Neural cell (in vitro differentiated cells): Measurements from ENCODE around the gene RFNG. TPM values are rescaled to one million over a fixed set of nuclear protein-coding genes. Genes with fewer than 3 reads are reported as not detected.

ENCODE experiments used
- H2AFZ ChIP-seq: fragments of 200-600, 300-800 bp; sonication (generic), shearing (Covaris generic); 2 replicates; pipeline ENCODE4 v1.6.0; 2014; ENCODE audit warnings: low read depth, mild to moderate bottlenecking, antibody characterized with exemption, low read length, moderate library complexity
- H3F3A ChIP-seq: fragments of 200-600 bp; shearing (Covaris generic); 2 replicates; pipeline ENCODE4 v1.6.1; 2016; ENCODE audit warnings: mild to moderate bottlenecking, moderate library complexity, mixed read lengths, antibody characterized with exemption, low read length; ENCODE audit not compliant: insufficient read depth, poor library complexity, severe bottlenecking
- H3K27ac ChIP-seq: fragments of 200-600, 300-800 bp; sonication (generic), shearing (Covaris generic); 2 replicates; pipeline ENCODE4 v1.5.1; 2014; ENCODE audit warnings: mild to moderate bottlenecking, low read length, moderate library complexity
- H3K27me3 ChIP-seq: fragments of 300-800, 200-600 bp; sonication (generic), shearing (Covaris generic); 2 replicates; pipeline ENCODE4 v1.6.0; 2014; ENCODE audit warnings: mild to moderate bottlenecking, low read depth, low read length, moderate library complexity; ENCODE audit not compliant: insufficient read depth
- H3K36me3 ChIP-seq: fragments of 300-800, 200-600 bp; sonication (generic), shearing (Covaris generic); 2 replicates; pipeline ENCODE4 v1.5.1; 2014; ENCODE audit warnings: mild to moderate bottlenecking, antibody characterized with exemption, low read length, moderate library complexity; ENCODE audit not compliant: insufficient read depth
- H3K4me2 ChIP-seq: fragments of 300-800, 200-600 bp; sonication (generic), shearing (Covaris generic); 2 replicates; pipeline ENCODE4 v1.6.0; 2014; ENCODE audit warnings: mild to moderate bottlenecking, low read length
- H3K4me3 ChIP-seq: fragments of 300-800, 200-600 bp; sonication (generic), shearing (Covaris generic); 2 replicates; pipeline ENCODE4 v1.5.1; 2014; ENCODE audit warnings: mild to moderate bottlenecking, low read length, moderate library complexity
- H3K79me2 ChIP-seq: fragments of 200-600 bp; shearing (Covaris generic); replicated peaks from 2 replicates; pipeline ENCODE4 v1.6.0; 2014; ENCODE audit warnings: mild to moderate bottlenecking, low read length, moderate library complexity; ENCODE audit not compliant: insufficient read depth
- H3K9ac ChIP-seq: fragments of 300-800, 200-600 bp; sonication (generic), shearing (Covaris generic); 2 replicates; pipeline ENCODE4 v1.6.1; 2016; ENCODE audit warnings: mild to moderate bottlenecking, low read length, mixed read lengths
- H3K9me2 ChIP-seq: fragments of 200-600 bp; shearing (Covaris generic); 2 replicates; pipeline ENCODE4 v1.6.1; 2016; ENCODE audit warnings: mild to moderate bottlenecking, low read length, mixed read lengths; ENCODE audit not compliant: insufficient read depth
- H3K9me3 ChIP-seq: fragments of 200-600, 300-800 bp; sonication (generic), shearing (Covaris generic); 2 replicates; pipeline ENCODE4 v1.6.1; 2016; ENCODE audit warnings: mild to moderate bottlenecking, mixed run types, low read length, moderate library complexity, mixed read lengths
- H4K20me1 ChIP-seq: fragments of 200-600 bp; shearing (Covaris generic); 2 replicates; pipeline ENCODE4 v1.6.1; 2016; ENCODE audit warnings: mild to moderate bottlenecking, mixed run types; ENCODE audit not compliant: insufficient read depth
- EP300 ChIP-seq: fragments of 450-650 bp; conservative IDR thresholded peaks from 2 replicates; pipeline ENCODE4 v1.6.1; 2014; ENCODE audit warnings: antibody characterized with exemption, mild to moderate bottlenecking, moderate library complexity; ENCODE audit not compliant: poor library complexity, severe bottlenecking
- EZH2 ChIP-seq: fragments of 200-600, 300-800 bp; shearing (Covaris generic), sonication (generic); IDR thresholded peaks from 2 replicates; pipeline ENCODE4 v1.6.1; 2014; ENCODE audit warnings: antibody characterized with exemption, low read length, borderline replicate concordance, mild to moderate bottlenecking; ENCODE audit not compliant: insufficient read depth, poor library complexity, severe bottlenecking
- MXI1 ChIP-seq: fragments of 450-650 bp; conservative IDR thresholded peaks from 2 replicates; pipeline ENCODE4 v1.6.1; 2014; ENCODE audit warnings: antibody characterized with exemption, mild to moderate bottlenecking; ENCODE audit not compliant: poor library complexity, severe bottlenecking
- POLR2AphosphoS5 ChIP-seq: IDR thresholded peaks from 2 replicates; pipeline ENCODE4 v1.6.1; 2012
- RAD21 ChIP-seq: fragments of 450-650 bp; conservative IDR thresholded peaks from 2 replicates; pipeline ENCODE4 v1.6.1; 2014; ENCODE audit warnings: antibody characterized with exemption, mild to moderate bottlenecking, moderate library complexity
- REST ChIP-seq: IDR thresholded peaks from 2 replicates; pipeline ENCODE4 v1.6.1; 2012; ENCODE audit warnings: borderline replicate concordance
- SMC3 ChIP-seq: fragments of 450-650 bp; conservative IDR thresholded peaks from 2 replicates; pipeline ENCODE4 v1.6.1; 2014; ENCODE audit warnings: antibody characterized with exemption, mild to moderate bottlenecking, moderate library complexity; ENCODE audit not compliant: poor library complexity
- TAF1 ChIP-seq: IDR thresholded peaks from 2 replicates; pipeline ENCODE4 v1.6.1; 2012; ENCODE audit warnings: low read depth
- polyA plus RNA-seq: library from polyadenylated mRNA; depleted of rRNA; stranded (reverse); fragments of >200 nt; gene quantifications from 2 replicates; pipeline ENCODE4 v1.2.3, GENCODE V29; 2014
- TF ChIP-seq, protein P1 (sequence below): fragments of 450-650 bp; IDR thresholded peaks from 2 replicates; pipeline ENCODE4 v1.5.1; 2014; ENCODE audit warnings: antibody characterized with exemption, mild to moderate bottlenecking, moderate library complexity; ENCODE audit not compliant: poor library complexity, severe bottlenecking

The RFNG gene
- polyA plus RNA-seq, 1 donor from 2014 or later: 176 TPM

GRCh38 chr17:82060614-82061013, 9.0 kb upstream of the RFNG start:
- Histone ChIP-seq H2AFZ (no peak overlapping the region), H3K36me3 (no peaks in the 10 kb centered on the region), H4K20me1 (no peaks in the 10 kb centered on the region)

GRCh38 chr17:82060001-82060380, 8.4 kb upstream of the RFNG start:
- Histone ChIP-seq H4K20me1 (no peaks in the 10 kb centered on the region), H3K9me2 (no peaks in the 10 kb centered on the region), H3K36me3 (no peaks in the 10 kb centered on the region), H3K27ac (no peak overlapping the region), H3K9me3 (no peaks in the 10 kb centered on the region), H3K27me3 (no peaks in the 10 kb centered on the region), H3F3A (no peaks in the 10 kb centered on the region), H2AFZ (no peak overlapping the region), H3K79me2 (no peaks in the 10 kb centered on the region), H3K4me3 (no peak overlapping the region), H3K4me2 (no peak overlapping the region), H3K9ac (no peak overlapping the region)
- TF ChIP-seq, protein P1, sequence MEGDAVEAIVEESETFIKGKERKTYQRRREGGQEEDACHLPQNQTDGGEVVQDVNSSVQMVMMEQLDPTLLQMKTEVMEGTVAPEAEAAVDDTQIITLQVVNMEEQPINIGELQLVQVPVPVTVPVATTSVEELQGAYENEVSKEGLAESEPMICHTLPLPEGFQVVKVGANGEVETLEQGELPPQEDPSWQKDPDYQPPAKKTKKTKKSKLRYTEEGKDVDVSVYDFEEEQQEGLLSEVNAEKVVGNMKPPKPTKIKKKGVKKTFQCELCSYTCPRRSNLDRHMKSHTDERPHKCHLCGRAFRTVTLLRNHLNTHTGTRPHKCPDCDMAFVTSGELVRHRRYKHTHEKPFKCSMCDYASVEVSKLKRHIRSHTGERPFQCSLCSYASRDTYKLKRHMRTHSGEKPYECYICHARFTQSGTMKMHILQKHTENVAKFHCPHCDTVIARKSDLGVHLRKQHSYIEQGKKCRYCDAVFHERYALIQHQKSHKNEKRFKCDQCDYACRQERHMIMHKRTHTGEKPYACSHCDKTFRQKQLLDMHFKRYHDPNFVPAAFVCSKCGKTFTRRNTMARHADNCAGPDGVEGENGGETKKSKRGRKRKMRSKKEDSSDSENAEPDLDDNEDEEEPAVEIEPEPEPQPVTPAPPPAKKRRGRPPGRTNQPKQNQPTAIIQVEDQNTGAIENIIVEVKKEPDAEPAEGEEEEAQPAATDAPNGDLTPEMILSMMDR: no peak
- TF ChIP-seq EZH2 (no peak), RAD21 (no peak), POLR2AphosphoS5 (no peak), SMC3 (no peak), TAF1 (no peak), MXI1 (no peak), EP300 (no peak), REST (no peak)

More at GRCh38 chr17:82060614-82061013, 9.0 kb upstream of the RFNG start:
- H3K4me2 ChIP-seq: no peak overlapping the region
- H3K9ac ChIP-seq: no peak overlapping the region
- H3K27me3 ChIP-seq: no peaks in the 10 kb centered on the region
- H3K79me2 ChIP-seq: no peaks in the 10 kb centered on the region
- TF ChIP-seq TAF1 (no peak), EZH2 (no peak), RAD21 (no peak), MXI1 (no peak), SMC3 (no peak), POLR2AphosphoS5 (no peak), REST (no peak), EP300 (no peak)
- TF ChIP-seq, protein P1: no peak
- H3K9me2 ChIP-seq: no peaks in the 10 kb centered on the region
- no peak overlapping the region for H3K4me3 ChIP-seq
- H3F3A ChIP-seq: no peaks in the 10 kb centered on the region
- H3K9me3 ChIP-seq: no peaks in the 10 kb centered on the region
- H3K27ac ChIP-seq: no peak overlapping the region
